K562 (cell line): Measurements from ENCODE around the gene ATP8A1. TPM values are rescaled to one million over a fixed set of nuclear protein-coding genes. Genes with fewer than 3 reads are reported as not detected.

Experiments
- ATAC-seq: fragments of 200-7000 bp; cut with Tn5 transposase; 3 replicates; pipeline ENCODE4 v1.9.1; 2020; ENCODE audit warnings: moderate library complexity
- BruUV-seq: library from RNA; stranded (reverse); fragments of 400-500 nt; replicated peaks from 2 replicates; lab custom pipeline; 2021; lab: Mats Ljungman, UMichigan
- CTCF ChIA-PET: fragments of 300-600 bp; formaldehyde crosslinking; extraction: SDS; loops from one replicate; lab custom pipeline; 2021; ENCODE audit warnings: low intra/inter-chr PET ratio; lab: Yijun Ruan, JAX
- POLR2A ChIA-PET: fragments of 300-600, 350-650 bp; sonication (Branson Sonifier 250); formaldehyde crosslinking; extraction: SDS; loops from one replicate; lab custom pipeline; 2021; ENCODE audit warnings: antibody characterized with exemption, inconsistent platforms; lab: Yijun Ruan, JAX
- DNase-seq, 4 experiments: peaks; one replicate each; pipeline versions ENCODE4 v3.0.0 to v3.0.0-alpha.2; 2011 to 2018; ENCODE audit warnings: low spot score in 3 of 4, mixed read lengths in 3 of 4; ENCODE audit errors: extremely low read depth in 1 of 4
- FAIRE-seq: peaks from 2 replicates; lab custom pipeline; 2011; peaks lifted over from hg19 to GRCh38; lab: Jason Lieb, UNC
- H2AFZ ChIP-seq: 2 replicates; pipeline ENCODE4 v1.6.0; 2011; ENCODE audit warnings: low read depth, low read length, control low read depth, inconsistent platforms
- H3K27ac ChIP-seq: fragments of 200-600 bp; 3 replicates; pipeline ENCODE4 v1.8.0; 2011; ENCODE audit warnings: low read depth, mild to moderate bottlenecking, control low read depth, inconsistent platforms, low read length, moderate library complexity, mixed read lengths; ENCODE audit errors: extremely low read depth
- H3K27me3 ChIP-seq, 2 experiments: fragments of 300-600 bp in 1 of 2; 2 replicates in 1 of 2; 3 replicates in 1 of 2; pipeline versions ENCODE4 v1.6.0 to v1.8.0; 2011; ENCODE audit warnings: inconsistent platforms in 2 of 2, low read length in 2 of 2, mild to moderate bottlenecking in 1 of 2, mixed read lengths in 1 of 2, moderate library complexity in 1 of 2; ENCODE audit not compliant: control insufficient read depth in 2 of 2, insufficient read depth in 2 of 2
- H3K36me3 ChIP-seq: fragments of 300-600 bp; 3 replicates; pipeline ENCODE4 v1.8.0; 2011; ENCODE audit warnings: mild to moderate bottlenecking, low read length, inconsistent platforms; ENCODE audit not compliant: control insufficient read depth, insufficient read depth
- H3K4me1 ChIP-seq, 2 experiments: fragments of 200-600 bp in 1 of 2; replicated peaks in 1 of 2; 2 replicates in 1 of 2; 3 replicates in 1 of 2; pipeline versions ENCODE4 v1.5.1 to v1.8.0; 2011; ENCODE audit warnings: inconsistent platforms in 2 of 2, low read length in 2 of 2, mild to moderate bottlenecking in 1 of 2, mixed read lengths in 1 of 2, moderate library complexity in 1 of 2; ENCODE audit not compliant: control insufficient read depth in 2 of 2, insufficient read depth in 2 of 2
- H3K4me2 ChIP-seq: 2 replicates; pipeline ENCODE4 v1.6.1; 2011; ENCODE audit warnings: low read length, control low read depth, inconsistent platforms, mixed read lengths; ENCODE audit not compliant: insufficient read depth
- H3K4me3 ChIP-seq: fragments of 200-600 bp; sonication (generic), shearing (Covaris generic); 2 replicates; pipeline ENCODE4 v1.5.1; 2016; ENCODE audit warnings: control low read depth, inconsistent platforms
- H3K79me2 ChIP-seq: fragments of 200-600 bp; 3 replicates; pipeline ENCODE4 v1.8.0; 2011; ENCODE audit warnings: low read length, inconsistent platforms; ENCODE audit not compliant: control insufficient read depth, insufficient read depth
- H3K9ac ChIP-seq, 2 experiments: 2 replicates each; pipeline versions ENCODE4 v1.6.0 to v1.6.1; 2011; ENCODE audit warnings: low read depth in 2 of 2, low read length in 2 of 2, control low read depth in 1 of 2, inconsistent platforms in 1 of 2, mild to moderate bottlenecking in 1 of 2, mixed read lengths in 1 of 2; ENCODE audit not compliant: insufficient read depth in 1 of 2
- H3K9me1 ChIP-seq: one replicate; pipeline ENCODE4 v1.6.0; 2011; ENCODE audit warnings: inconsistent platforms, mild to moderate bottlenecking, low read length, moderate library complexity; ENCODE audit not compliant: control insufficient read depth, insufficient read depth
- H3K9me3 ChIP-seq: replicated peaks from 2 replicates; pipeline ENCODE4 v1.5.1; 2011; ENCODE audit warnings: low read depth, low read length, inconsistent platforms; ENCODE audit not compliant: control insufficient read depth, insufficient read depth
- H4K20me1 ChIP-seq: replicated peaks from 2 replicates; pipeline ENCODE4 v1.6.1; 2011; ENCODE audit warnings: low read length, inconsistent platforms, mixed read lengths; ENCODE audit not compliant: control insufficient read depth, insufficient read depth
- BRD4 ChIP-seq: fragments of 200-600 bp; sonication (generic); IDR thresholded peaks from 2 replicates; pipeline ENCODE4 v1.6.1; 2017; ENCODE audit warnings: inconsistent platforms
- CBX5 ChIP-seq: IDR thresholded peaks from 2 replicates; pipeline ENCODE4 v1.6.1; 2014; ENCODE audit warnings: low read depth, borderline replicate concordance
- FIP1L1 ChIP-seq: fragments of 200-400 bp; formaldehyde crosslinking; IDR thresholded peaks from 2 replicates; pipeline ENCODE4 v1.6.1; 2018; ENCODE audit warnings: mild to moderate bottlenecking, low read depth, low read length; ENCODE audit not compliant: poor library complexity, severe bottlenecking
- KDM2B ChIP-seq: fragments of 250-450 bp; sonication (Bioruptor Pico); IDR thresholded peaks from 2 replicates; pipeline ENCODE4 v1.8.0; 2021; ENCODE audit warnings: mild to moderate bottlenecking, moderate library complexity
- KDM5B ChIP-seq: fragments of 200-600 bp; sonication (generic); IDR thresholded peaks from 2 replicates; pipeline ENCODE4 v1.6.1; 2012; ENCODE audit warnings: low read depth, mild to moderate bottlenecking, moderate library complexity, low read length, control low read depth, inconsistent platforms; ENCODE audit not compliant: insufficient replicate concordance
- WGBS: fragments of 100-300 bp; shearing (Covaris generic); methylation state at CpG from one replicate; pipeline ENCODE4 v1.1.6; 2016; ENCODE audit warnings: low coverage, mixed read lengths; ENCODE audit not compliant: insufficient coverage; ENCODE audit errors: missing lambda C conversion rate; 5-methylcytosine and 5-hydroxymethylcytosine counted together
- in situ Hi-C: fragments of 300-500 bp; cut with MboI; formaldehyde crosslinking; loops from 4 replicates; pipeline ENCODE4 v1.15.0; 2018; ENCODE audit warnings: inconsistent platforms, mixed read lengths
- intact Hi-C: fragments of 100-400 bp; cut with micrococcal nuclease; formaldehyde crosslinking; loops from 2 replicates; pipeline ENCODE4 v1.14.2; 2022
- polyA plus RNA-seq, 8 experiments: library from polyadenylated mRNA; depleted of rRNA in 4 of 8; stranded (reverse) in 5 of 8; unstranded in 3 of 8; fragments of >200 nt; fragmentation: Nextera tagmentation in 2 of 8; fragmentation: Illumina TruSeq in 1 of 8; extraction: Ambion mirVana in 2 of 8; extraction: Trizol in 1 of 8; gene quantifications; 2 replicates each; pipeline versions ENCODE4 v1.2.1 to v1.2.3, GENCODE V29; 2011 to 2014; ENCODE audit warnings: inconsistent platforms in 1 of 8, missing spikeins in 1 of 8
- total RNA-seq, 7 experiments: library from RNA; depleted of rRNA in 6 of 7; stranded (reverse); fragments of >200 nt in 6 of 7; fragmentation: Illumina TruSeq in 2 of 7; extraction: Trizol in 2 of 7; gene quantifications; 2 replicates each; pipeline versions ENCODE4 v1.2.1 to v1.2.3, GENCODE V29; 2011 to 2021; ENCODE audit warnings: low replicate concordance in 1 of 7

ATP8A1 gene
- total and polyA plus RNA-seq, 9 of the 15 experiments (the other 6 are each of a cell fraction or from before 2014, with no cell fraction given) = 0.05 to 0.29 (median 0.07) TPM; not detected in 2

DNA sequence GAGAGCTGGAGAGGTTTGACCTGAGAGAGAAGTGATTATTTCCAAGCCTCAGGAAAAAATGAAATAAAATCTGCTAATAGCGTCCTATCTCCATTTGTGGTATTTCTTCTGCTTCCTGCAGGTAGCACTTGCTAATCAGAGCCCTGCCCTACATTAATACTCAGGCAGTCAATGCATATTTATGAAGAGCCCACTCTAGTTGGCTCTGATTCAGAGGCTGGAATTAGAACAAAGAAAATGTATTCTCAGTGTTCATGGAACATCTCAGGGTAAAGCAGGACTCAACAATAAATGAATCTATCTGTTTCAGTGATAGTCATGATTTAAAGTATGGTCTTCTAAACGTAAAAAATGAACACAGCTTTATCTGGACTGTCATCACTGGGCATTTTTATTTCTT is 1.4 kb upstream of the ATP8A1 start:
- no peak for ATAC-seq
- Histone ChIP-seq H3K4me3 (no peak overlapping the region), H3K4me2 (no peak overlapping the region), H3K27ac (no peak overlapping the region), H2AFZ (peak overlapping the region; percentile 100), H3K9ac (no peak overlapping the region), H3K36me3 (no peaks in the 10 kb centered on the region), H3K4me1 (peaks cover 8 to 19% of the 10 kb centered on the region in 2 experiments; a peak in 3 of 5 replicates), H4K20me1 (no peaks in the 10 kb centered on the region), H3K9me3 (no peaks in the 10 kb centered on the region), H3K27me3 (peaks cover 0 to 8% of the 10 kb centered on the region in 2 experiments; a peak in 1 of 5 replicates), H3K9me1 (no peaks in the 10 kb centered on the region), H3K79me2 (no peaks in the 10 kb centered on the region)
- no peak for TF ChIP-seq CBX5
- ChIA-PET POLR2A (interaction anchor here (1.6 kb wide), 1 partner anchor 11 kb away, joined by 4 read pairs; no protein-coding TSS in a partner anchor), CTCF (no interaction called here)
- no peak for FAIRE-seq
- intact Hi-C loops (no loop called here), in situ Hi-C loops (no loop called here)
- 11% methylated on average over 2 of the region's 2 CpGs for WGBS
- DNase-seq = no peak
- no TSS peak for BruUV-seq

DNA sequence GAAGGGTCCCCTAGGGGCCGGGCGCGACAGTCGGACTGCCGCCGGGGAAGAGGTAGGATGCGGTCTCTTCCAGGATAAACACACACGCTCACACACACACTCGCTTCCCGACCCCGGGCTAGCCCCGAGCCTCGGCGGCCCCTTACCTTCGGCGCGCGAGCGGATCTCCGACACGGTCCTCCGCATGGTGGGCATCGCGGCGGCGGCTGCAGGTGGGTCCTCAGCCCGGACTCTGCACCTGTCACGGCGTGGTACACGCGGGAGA is 294 bp downstream of the ATP8A1 start:
- Histone ChIP-seq H3K79me2 (no peaks in the 10 kb centered on the region), H3K9me1 (no peaks in the 10 kb centered on the region)
- intact Hi-C loops = no loop called here

More for the DNA sequence above, 294 bp downstream of the ATP8A1 start:
- no peak overlapping the region for H3K27ac ChIP-seq
- no peaks in the 10 kb centered on the region for H3K9me3 ChIP-seq
- peak overlapping the region; percentile 73 for H3K4me2 ChIP-seq
- H2AFZ ChIP-seq = peak overlapping the region; percentile 82
- peaks cover 8 to 19% of the 10 kb centered on the region in 2 experiments; a peak in 3 of 5 replicates for H3K4me1 ChIP-seq
- ATAC-seq (no peak; the same call in 2 of the 3 replicates), FAIRE-seq (no peak), DNase-seq (no peak)
- H3K4me3 ChIP-seq = peak overlapping the region; percentile 50
- no peaks in the 10 kb centered on the region for H3K36me3 ChIP-seq
- ChIA-PET CTCF (no interaction called here), POLR2A (interaction anchor here (1.1 to 1.9 kb wide), 3 partner anchors 9 to 31 kb away, joined by 3 to 6 read pairs (median 4); no protein-coding TSS in a partner anchor)
- H3K27me3 ChIP-seq = peaks cover 0 to 8% of the 10 kb centered on the region in 2 experiments; a peak in 1 of 5 replicates
- peak; percentile 14 for TF ChIP-seq KDM5B
- TF ChIP-seq BRD4 = no peak
- TF ChIP-seq FIP1L1 = peak; percentile 69
- TF ChIP-seq KDM2B (CRISPR knock-in tag) = peak; percentile 64; the same call in 1 of the 2 replicates
- peak overlapping the region in 1 of 2 experiments; percentile 84; a peak in 3 of 4 replicates for H3K9ac ChIP-seq
- WGBS = 4% methylated on average over 12 of the region's 31 CpGs
- no peaks in the 10 kb centered on the region for H4K20me1 ChIP-seq
- no TSS peak for BruUV-seq
- in situ Hi-C loops = no loop called here
